HG02870 (cell line): ENCODE data around the gene CPN2.

Experiments used
- ATAC-seq: cut with Tn5 transposase; IDR thresholded peaks from one replicate; pipeline ENCODE4 v1.9.1; 2021; ENCODE audit warnings: mild to moderate bottlenecking, moderate library complexity; ENCODE audit not compliant: unreplicated experiment

CPN2 gene

GRCh38 chr3:194381460-194381875 lies 30.3 kb upstream of the CPN2 start:
- ATAC-seq = no peak

GRCh38 chr3:194380326-194380725 lies 29.2 kb upstream of the CPN2 start:
- ATAC-seq = no peak

GRCh38 chr3:194379651-194380050 lies 28.5 kb upstream of the CPN2 start:
- no peak for ATAC-seq

- ATAC-seq = no peak
These were observed 28.1 kb upstream of the CPN2 start for GRCh38 chr3:194379231-194379630.

GRCh38 chr3:194377708-194378107 lies 26.6 kb upstream of the CPN2 start:
- no peak for ATAC-seq

GRCh38 chr3:194376241-194376560 lies 25.1 kb upstream of the CPN2 start:
- no peak for ATAC-seq

- no peak for ATAC-seq
These were observed 24.5 kb upstream of the CPN2 start for GRCh38 chr3:194375473-194376240.

GRCh38 chr3:194374935-194375334 lies 23.8 kb upstream of the CPN2 start:
- no peak for ATAC-seq

- no peak for ATAC-seq
These were observed 22.8 kb upstream of the CPN2 start for GRCh38 chr3:194373899-194374298.

GRCh38 chr3:194373028-194373427 lies 21.9 kb upstream of the CPN2 start:
- no peak for ATAC-seq

GRCh38 chr3:194370753-194371152 lies 19.6 kb upstream of the CPN2 start:
- no peak for ATAC-seq

GRCh38 chr3:194369522-194370279 lies 18.6 kb upstream of the CPN2 start, which contains the start of gene LRRC15:
LRRC15 (minus strand) TSS chr3:194369743; CDS start chr3:194361043, 8,700 bp downstream.
- no peak for ATAC-seq

- no peak for ATAC-seq
These were observed 17.8 kb upstream of the CPN2 start for GRCh38 chr3:194368918-194369317.

- ATAC-seq = no peak
These were observed 17.1 kb upstream of the CPN2 start for GRCh38 chr3:194367992-194368841.

GRCh38 chr3:194365978-194366490 lies 14.9 kb upstream of the CPN2 start:
- ATAC-seq = no peak

- no peak for ATAC-seq
These were observed 14.4 kb upstream of the CPN2 start for GRCh38 chr3:194365526-194365925.

- no peak for ATAC-seq
These were observed 13.7 kb upstream of the CPN2 start for GRCh38 chr3:194364652-194365434.

GRCh38 chr3:194364314-194364651 lies 13.2 kb upstream of the CPN2 start:
- no peak for ATAC-seq

GRCh38 chr3:194360568-194360967 lies 9.4 kb upstream of the CPN2 start:
- no peak for ATAC-seq

- ATAC-seq = no peak
These were observed 6.6 kb upstream of the CPN2 start for GRCh38 chr3:194357681-194358080.

- no peak for ATAC-seq
These were observed 4.3 kb upstream of the CPN2 start for GRCh38 chr3:194355379-194355778.
